ENCODE results near the gene PCDHGA1. TPM values are rescaled to one million over a fixed set of nuclear protein-coding genes. Genes with fewer than 3 reads are reported as not detected.

PCDHGA1 gene
- total RNA-seq, 2 donors from 2014 or later: 0.33 to 0.78 TPM

DNA sequence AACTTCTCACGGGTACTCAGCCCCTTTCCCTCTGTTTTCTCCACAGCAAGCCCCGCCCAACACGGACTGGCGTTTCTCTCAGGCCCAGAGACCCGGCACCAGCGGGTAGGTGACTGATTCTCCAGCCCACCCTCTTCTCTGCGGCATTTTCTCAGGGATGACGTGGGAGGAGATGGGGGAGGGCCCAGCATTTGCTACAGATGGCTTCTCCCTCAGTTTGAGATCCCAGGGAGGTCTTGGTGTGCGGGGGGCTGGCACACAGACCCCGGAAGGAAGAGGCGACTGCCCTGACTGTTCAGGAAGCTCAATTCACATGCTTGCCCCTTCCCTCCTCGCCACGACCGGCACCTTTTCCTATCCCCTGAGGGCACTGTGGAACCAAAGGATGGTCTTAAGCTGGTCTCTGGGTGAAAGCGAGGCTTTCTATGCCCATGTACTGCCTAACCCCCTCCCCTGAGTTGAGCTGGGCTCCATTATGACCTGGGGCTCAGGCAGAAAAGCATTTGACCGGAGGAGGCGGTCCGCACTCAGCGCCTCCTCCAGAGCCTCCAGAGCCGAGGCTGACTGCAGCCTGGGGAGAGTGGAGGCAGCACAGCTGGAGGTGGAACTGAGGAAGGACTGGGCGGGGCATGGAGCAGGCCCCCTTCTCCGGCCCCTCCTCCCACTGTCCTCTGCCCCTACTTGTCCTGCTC, 164.6 kb downstream of the PCDHGA1 start:
- Histone ChIP-seq H3K9me3 (no peaks in the 10 kb centered on the region), H3K27ac (no peak overlapping the region), H3K27me3 (no peaks in the 10 kb centered on the region), H3K4me3 (no peak overlapping the region), H3K36me3 (replicated peaks in 1 of 2; ENCODE audit: insufficient read depth in 1 of 2, low read depth in 2 of 2) (no peaks in the 10 kb centered on the region), H3K4me1 (no peaks in the 10 kb centered on the region)
- intact Hi-C loops (cut with DNase I): no loop called here
- DNase-seq (no peak), ATAC-seq (no peak)
- WGBS, 2 donors: 72 to 82% methylated on average over 18 to 21 of the region's 22 CpGs
- no peak for TF ChIP-seq POLR2A (IDR thresholded peaks at IDR 0.05)
- TF ChIP-seq, protein P1, sequence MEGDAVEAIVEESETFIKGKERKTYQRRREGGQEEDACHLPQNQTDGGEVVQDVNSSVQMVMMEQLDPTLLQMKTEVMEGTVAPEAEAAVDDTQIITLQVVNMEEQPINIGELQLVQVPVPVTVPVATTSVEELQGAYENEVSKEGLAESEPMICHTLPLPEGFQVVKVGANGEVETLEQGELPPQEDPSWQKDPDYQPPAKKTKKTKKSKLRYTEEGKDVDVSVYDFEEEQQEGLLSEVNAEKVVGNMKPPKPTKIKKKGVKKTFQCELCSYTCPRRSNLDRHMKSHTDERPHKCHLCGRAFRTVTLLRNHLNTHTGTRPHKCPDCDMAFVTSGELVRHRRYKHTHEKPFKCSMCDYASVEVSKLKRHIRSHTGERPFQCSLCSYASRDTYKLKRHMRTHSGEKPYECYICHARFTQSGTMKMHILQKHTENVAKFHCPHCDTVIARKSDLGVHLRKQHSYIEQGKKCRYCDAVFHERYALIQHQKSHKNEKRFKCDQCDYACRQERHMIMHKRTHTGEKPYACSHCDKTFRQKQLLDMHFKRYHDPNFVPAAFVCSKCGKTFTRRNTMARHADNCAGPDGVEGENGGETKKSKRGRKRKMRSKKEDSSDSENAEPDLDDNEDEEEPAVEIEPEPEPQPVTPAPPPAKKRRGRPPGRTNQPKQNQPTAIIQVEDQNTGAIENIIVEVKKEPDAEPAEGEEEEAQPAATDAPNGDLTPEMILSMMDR (IDR thresholded peaks at IDR 0.05): no peak

DNA sequence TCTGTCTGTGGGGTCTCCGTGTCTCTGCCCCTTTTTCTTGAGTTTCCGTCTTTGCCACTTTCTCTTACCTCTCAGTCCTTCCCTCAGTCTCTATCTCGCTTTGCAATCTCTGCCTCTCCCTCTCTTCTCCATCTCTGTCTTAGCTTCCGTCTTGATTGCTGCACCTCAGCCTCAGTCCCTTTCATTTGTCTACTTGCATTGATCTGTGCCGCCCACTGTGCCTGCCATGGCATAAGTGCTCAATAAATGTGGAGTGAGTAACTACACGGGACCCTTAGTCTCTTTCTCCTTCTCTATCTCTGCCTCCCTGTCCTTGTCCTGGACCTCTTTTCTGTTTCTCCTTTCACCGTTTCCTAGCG, 165.1 kb downstream of the PCDHGA1 start:
- ATAC-seq: no peak
- WGBS, 2 donors: 93% methylated on average over 8 of the region's 8 CpGs

DNA sequence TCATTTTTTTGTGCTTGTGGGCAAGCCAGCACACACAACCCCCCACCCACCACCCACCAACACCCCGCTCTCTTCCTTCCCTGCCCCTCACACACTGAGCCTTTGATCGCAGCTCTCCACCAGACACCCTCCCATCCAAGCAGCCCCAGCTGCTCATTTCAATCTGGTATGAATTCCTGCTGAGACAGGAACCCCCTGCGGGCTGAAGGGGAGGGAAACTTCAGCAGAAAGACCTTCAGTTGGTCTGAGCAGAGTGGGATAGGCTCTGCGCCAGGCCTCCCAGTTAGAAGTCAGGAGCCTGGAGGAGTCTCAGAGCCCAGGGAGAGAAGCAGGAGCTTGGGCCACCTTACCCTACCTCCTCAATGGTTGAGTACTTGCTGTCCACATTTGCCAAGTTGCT, 165.7 kb downstream of the PCDHGA1 start:
- no peak for TF ChIP-seq POLR2A (IDR thresholded peaks at IDR 0.05)
- TF ChIP-seq, protein P1 (IDR thresholded peaks at IDR 0.05): no peak
- no peaks in the 10 kb centered on the region for H3K36me3 ChIP-seq (replicated peaks in 1 of 2; ENCODE audit: insufficient read depth in 1 of 2, low read depth in 2 of 2)
- H3K4me3 ChIP-seq: no peak overlapping the region
- no peaks in the 10 kb centered on the region for H3K4me1 ChIP-seq
- DNase-seq (no peak), ATAC-seq (no peak)
- no peak overlapping the region for H3K27ac ChIP-seq
- 79 to 89% methylated on average over 4 of the region's 4 CpGs for WGBS, 2 donors
- intact Hi-C loops (cut with DNase I): no loop called here
- no peaks in the 10 kb centered on the region for H3K9me3 ChIP-seq
- no peaks in the 10 kb centered on the region for H3K27me3 ChIP-seq

More for the DNA sequence above, 165.1 kb downstream of the PCDHGA1 start:
- Histone ChIP-seq H3K4me3 (no peak overlapping the region), H3K9me3 (no peaks in the 10 kb centered on the region), H3K36me3 (replicated peaks in 1 of 2; ENCODE audit: insufficient read depth in 1 of 2, low read depth in 2 of 2) (no peaks in the 10 kb centered on the region), H3K27ac (no peak overlapping the region), H3K4me1 (no peaks in the 10 kb centered on the region), H3K27me3 (no peaks in the 10 kb centered on the region)
- no peak for DNase-seq
- intact Hi-C loops (cut with DNase I): no loop called here
- TF ChIP-seq, protein P1 (IDR thresholded peaks at IDR 0.05): no peak
- no peak for TF ChIP-seq POLR2A (IDR thresholded peaks at IDR 0.05)

DNA sequence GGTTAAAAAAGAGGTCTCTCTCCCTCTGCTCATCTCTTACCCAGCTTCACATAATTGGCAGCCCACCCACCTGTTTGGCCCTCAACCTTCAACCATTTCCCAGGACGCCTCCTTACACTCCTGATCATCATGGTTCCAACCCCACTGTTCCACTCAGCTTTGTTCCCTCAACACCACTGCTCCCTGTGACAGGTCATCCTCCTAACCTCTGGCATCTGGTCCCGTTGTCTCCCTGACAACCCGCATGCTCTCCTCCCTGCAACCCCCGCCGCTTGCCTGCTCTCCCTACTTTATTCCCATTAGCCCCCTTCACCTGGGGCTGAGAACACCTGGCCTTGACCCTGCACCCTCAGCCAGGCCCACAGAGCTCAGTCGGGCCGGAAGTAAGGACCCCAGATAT, 171.4 kb downstream of the PCDHGA1 start:
- H3K27ac ChIP-seq: no peak overlapping the region
- DNase-seq (no peak), ATAC-seq (no peak)
- WGBS, 2 donors: 81 to 87% methylated on average over 7 of the region's 7 CpGs
- H3K36me3 ChIP-seq (replicated peaks in 1 of 2; ENCODE audit: insufficient read depth in 1 of 2, low read depth in 2 of 2): no peaks in the 10 kb centered on the region
- no peaks in the 10 kb centered on the region for H3K27me3 ChIP-seq
- intact Hi-C loops (cut with DNase I): no loop called here
- no peaks in the 10 kb centered on the region for H3K4me1 ChIP-seq
- no peak overlapping the region for H3K4me3 ChIP-seq
- H3K9me3 ChIP-seq: no peaks in the 10 kb centered on the region
- TF ChIP-seq, protein P1 (IDR thresholded peaks at IDR 0.05): no peak
- TF ChIP-seq POLR2A (IDR thresholded peaks at IDR 0.05): no peak

DNA sequence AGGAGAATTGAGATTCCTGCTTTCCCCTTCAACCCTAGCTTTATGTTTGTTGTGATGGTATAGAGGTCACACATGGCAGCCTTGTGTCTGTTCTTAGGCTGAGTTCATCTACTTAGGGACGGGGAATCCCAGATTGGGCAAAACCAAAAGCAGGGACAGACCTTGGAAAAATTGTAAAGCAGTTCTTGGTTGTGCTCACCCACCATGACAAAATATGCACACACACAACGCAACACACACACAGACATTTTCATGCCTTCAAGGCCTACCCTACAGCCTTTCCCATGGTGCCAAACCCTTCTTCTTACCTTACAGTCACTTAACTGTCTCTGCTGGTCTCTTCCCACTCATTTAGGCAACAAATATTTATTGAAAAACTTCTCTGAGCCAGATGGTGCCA, 173.4 kb downstream of the PCDHGA1 start:
- WGBS, 2 donors: 87 to 98% methylated on average over 2 of the region's 2 CpGs
- no peak for TF ChIP-seq POLR2A (IDR thresholded peaks at IDR 0.05)
- TF ChIP-seq, protein P1 (IDR thresholded peaks at IDR 0.05): no peak
- H3K4me1 ChIP-seq: no peaks in the 10 kb centered on the region
- H3K27ac ChIP-seq: no peak overlapping the region
- ATAC-seq: no peak
- H3K36me3 ChIP-seq (replicated peaks in 1 of 2; ENCODE audit: insufficient read depth in 1 of 2, low read depth in 2 of 2): no peaks in the 10 kb centered on the region
- no peak for DNase-seq
- no peaks in the 10 kb centered on the region for H3K9me3 ChIP-seq
- no peaks in the 10 kb centered on the region for H3K27me3 ChIP-seq
- no peak overlapping the region for H3K4me3 ChIP-seq
- intact Hi-C loops (cut with DNase I): no loop called here

Data from body of pancreas (tissue), 4 donors.